Fibroblast of lung (primary cell): ENCODE data around the gene LENG9.

Experiments
- EZH2 ChIP-seq: IDR thresholded peaks from 2 replicates; pipeline ENCODE4 v1.5.1; 2012; ENCODE audit warnings: low read length, control low read depth, mild to moderate bottlenecking; ENCODE audit errors: missing control alignments
- TF ChIP-seq, protein P1 (sequence below), 2 donors: IDR thresholded peaks in 1 of 2; conservative IDR thresholded peaks in 1 of 2; 1 replicate in 1 of 2; 2 replicates in 1 of 2; pipeline ENCODE4 v1.5.1; 2011 to 2012; ENCODE audit warnings: low read length in 2 of 2, control low read depth in 1 of 2, inconsistent platforms in 1 of 2, low read depth in 1 of 2, mild to moderate bottlenecking in 1 of 2

DNA sequence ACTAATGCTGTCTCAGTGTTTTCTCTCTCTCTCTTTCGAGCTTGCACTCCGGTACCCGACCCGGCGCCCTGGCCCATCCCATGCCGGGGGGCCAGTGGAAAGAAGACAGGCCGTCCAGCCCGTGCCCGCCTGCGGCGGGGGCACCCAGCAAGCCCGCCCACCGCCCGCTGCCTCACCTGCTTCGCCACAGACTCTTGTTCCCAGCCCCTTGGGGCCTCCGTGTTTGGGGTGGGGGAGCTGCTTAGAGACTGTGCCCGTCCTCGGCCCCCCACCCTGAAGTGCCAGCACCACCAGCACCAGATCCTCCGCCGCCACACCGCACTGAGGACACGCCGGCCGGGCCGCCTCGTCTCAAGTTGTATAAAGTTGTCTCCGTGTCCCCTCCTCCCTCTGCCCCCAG is 2.4 kb downstream of the LENG9 start:
- TF ChIP-seq EZH2, result no peak
- TF ChIP-seq, protein P1, sequence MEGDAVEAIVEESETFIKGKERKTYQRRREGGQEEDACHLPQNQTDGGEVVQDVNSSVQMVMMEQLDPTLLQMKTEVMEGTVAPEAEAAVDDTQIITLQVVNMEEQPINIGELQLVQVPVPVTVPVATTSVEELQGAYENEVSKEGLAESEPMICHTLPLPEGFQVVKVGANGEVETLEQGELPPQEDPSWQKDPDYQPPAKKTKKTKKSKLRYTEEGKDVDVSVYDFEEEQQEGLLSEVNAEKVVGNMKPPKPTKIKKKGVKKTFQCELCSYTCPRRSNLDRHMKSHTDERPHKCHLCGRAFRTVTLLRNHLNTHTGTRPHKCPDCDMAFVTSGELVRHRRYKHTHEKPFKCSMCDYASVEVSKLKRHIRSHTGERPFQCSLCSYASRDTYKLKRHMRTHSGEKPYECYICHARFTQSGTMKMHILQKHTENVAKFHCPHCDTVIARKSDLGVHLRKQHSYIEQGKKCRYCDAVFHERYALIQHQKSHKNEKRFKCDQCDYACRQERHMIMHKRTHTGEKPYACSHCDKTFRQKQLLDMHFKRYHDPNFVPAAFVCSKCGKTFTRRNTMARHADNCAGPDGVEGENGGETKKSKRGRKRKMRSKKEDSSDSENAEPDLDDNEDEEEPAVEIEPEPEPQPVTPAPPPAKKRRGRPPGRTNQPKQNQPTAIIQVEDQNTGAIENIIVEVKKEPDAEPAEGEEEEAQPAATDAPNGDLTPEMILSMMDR (conservative IDR thresholded peaks at IDR 0.05 in 1 of 2, IDR thresholded peaks at IDR 0.05 in 1 of 2; ENCODE audit: low read depth in 1 of 2, low read length in 2 of 2), result no peak
